Mesenchymal stem cell (in vitro differentiated cells and primary cell): ENCODE data around the gene AK3.

Experiments used
- DNase-seq: peaks from one replicate; pipeline ENCODE4 v3.0.0-alpha.2; 2013
- H2AFZ ChIP-seq: one replicate; pipeline ENCODE4 v1.6.1; 2013; ENCODE audit warnings: low read depth, mild to moderate bottlenecking, control low read depth, inconsistent platforms, low read length, moderate library complexity
- H2AK5ac ChIP-seq: 2 replicates; pipeline ENCODE4 v1.6.1; 2013; ENCODE audit warnings: low read length, moderate library complexity, mild to moderate bottlenecking, inconsistent platforms; ENCODE audit not compliant: severe bottlenecking
- H2BK120ac ChIP-seq: one replicate; pipeline ENCODE4 v1.6.1; 2013; ENCODE audit warnings: low read depth, mild to moderate bottlenecking, inconsistent platforms, low read length, moderate library complexity
- H2BK12ac ChIP-seq, 2 experiments: one replicate each; pipeline ENCODE4 v1.6.1; 2013; ENCODE audit warnings: inconsistent platforms in 2 of 2, low read length in 2 of 2, mild to moderate bottlenecking in 2 of 2, moderate library complexity in 2 of 2, control low read depth in 1 of 2
- H2BK15ac ChIP-seq: one replicate; pipeline ENCODE4 v1.6.1; 2013; ENCODE audit warnings: mild to moderate bottlenecking, low read depth, inconsistent platforms; ENCODE audit not compliant: poor library complexity, severe bottlenecking
- H2BK5ac ChIP-seq: 2 replicates; pipeline ENCODE4 v1.6.1; 2013; ENCODE audit warnings: low read depth, mild to moderate bottlenecking, low read length, control low read depth, inconsistent platforms; ENCODE audit not compliant: poor library complexity, severe bottlenecking
- H3K14ac ChIP-seq, 2 experiments: one replicate each; pipeline ENCODE4 v1.6.1; 2013; ENCODE audit warnings: inconsistent platforms in 2 of 2, low read length in 2 of 2, control low read depth in 1 of 2, mild to moderate bottlenecking in 1 of 2, moderate library complexity in 1 of 2
- H3K18ac ChIP-seq, 2 experiments: one replicate each; pipeline ENCODE4 v1.6.1; 2013; ENCODE audit warnings: inconsistent platforms in 2 of 2, low read length in 2 of 2, control low read depth in 1 of 2, low read depth in 1 of 2, mild to moderate bottlenecking in 1 of 2
- H3K23ac ChIP-seq, 2 experiments: one replicate each; pipeline ENCODE4 v1.6.1; 2013; ENCODE audit warnings: inconsistent platforms in 2 of 2, low read length in 2 of 2, mild to moderate bottlenecking in 2 of 2, moderate library complexity in 2 of 2, control low read depth in 1 of 2
- H3K27ac ChIP-seq: 2 replicates; pipeline ENCODE4 v1.5.1; 2013; ENCODE audit warnings: mild to moderate bottlenecking, moderate library complexity, low read length, control low read depth, inconsistent platforms; ENCODE audit not compliant: poor library complexity, severe bottlenecking
- H3K27me3 ChIP-seq, 2 experiments: 2 replicates each; pipeline versions ENCODE4 v1.6.1 to v1.7.0; 2013; ENCODE audit warnings: low read length in 2 of 2, mild to moderate bottlenecking in 2 of 2, moderate library complexity in 2 of 2, control low read depth in 1 of 2, inconsistent platforms in 1 of 2; ENCODE audit not compliant: control insufficient read depth in 1 of 2, insufficient read depth in 1 of 2
- H3K36me3 ChIP-seq, 2 experiments: 2 replicates each; pipeline versions ENCODE4 v1.6.1 to v1.7.0; 2013; ENCODE audit warnings: low read length in 2 of 2, control low read depth in 1 of 2, inconsistent platforms in 1 of 2, low read depth in 1 of 2, mild to moderate bottlenecking in 1 of 2; ENCODE audit not compliant: insufficient read depth in 2 of 2, control insufficient read depth in 1 of 2
- H3K4ac ChIP-seq, 2 experiments: one replicate each; pipeline ENCODE4 v1.6.1; 2013; ENCODE audit warnings: inconsistent platforms in 2 of 2, low read length in 2 of 2, mild to moderate bottlenecking in 2 of 2, moderate library complexity in 2 of 2, control low read depth in 1 of 2, low read depth in 1 of 2
- H3K4me1 ChIP-seq: 2 replicates; pipeline ENCODE4 v1.6.1; 2013; ENCODE audit warnings: low read depth, low read length, control low read depth; ENCODE audit not compliant: control insufficient read depth, insufficient read depth
- H3K4me2 ChIP-seq: 2 replicates; pipeline ENCODE4 v1.6.1; 2013; ENCODE audit warnings: low read length, mild to moderate bottlenecking, inconsistent platforms; ENCODE audit not compliant: poor library complexity, severe bottlenecking
- H3K4me3 ChIP-seq, 2 experiments: 2 replicates each; pipeline versions ENCODE4 v1.5.1 to v1.7.0; 2013; ENCODE audit warnings: low read length in 2 of 2, mild to moderate bottlenecking in 2 of 2, control low read depth in 1 of 2, low read depth in 1 of 2; ENCODE audit not compliant: insufficient read depth in 1 of 2
- H3K79me1 ChIP-seq: replicated peaks from 2 replicates; pipeline ENCODE4 v1.6.1; 2013; ENCODE audit warnings: mild to moderate bottlenecking, control low read depth, low read length, inconsistent platforms; ENCODE audit not compliant: poor library complexity, severe bottlenecking
- H3K9ac ChIP-seq: 2 replicates; pipeline ENCODE4 v1.7.0; 2013; ENCODE audit warnings: mild to moderate bottlenecking, low read length, moderate library complexity
- H3K9me3 ChIP-seq: 2 replicates; pipeline ENCODE4 v1.7.0; 2013; ENCODE audit warnings: mild to moderate bottlenecking, low read length; ENCODE audit not compliant: control insufficient read depth
- H4K8ac ChIP-seq: one replicate; pipeline ENCODE4 v1.6.1; 2013; ENCODE audit warnings: inconsistent platforms, mild to moderate bottlenecking, low read length, moderate library complexity
- H4K91ac ChIP-seq: one replicate; pipeline ENCODE4 v1.6.1; 2013; ENCODE audit warnings: mild to moderate bottlenecking, low read length, inconsistent platforms
- WGBS: methylation state at CpG from one replicate; pipeline ENCODE4 v1.1.7; 2013; ENCODE audit warnings: mixed read lengths; 5-methylcytosine and 5-hydroxymethylcytosine counted together

The AK3 gene

GRCh38 chr9:4716163-4716562 is 24.8 kb downstream of the AK3 start:
- no peak overlapping the region for H2BK15ac ChIP-seq
- no peak overlapping the region for H3K27ac ChIP-seq
- H3K79me1 ChIP-seq = peaks cover 20% of the 10 kb centered on the region
- no peak for DNase-seq
- no peak overlapping the region for H3K4ac ChIP-seq
- H3K27me3 ChIP-seq = no peaks in the 10 kb centered on the region
- no peak overlapping the region for H3K4me2 ChIP-seq
- no peaks in the 10 kb centered on the region for H3K9me3 ChIP-seq
- no peak overlapping the region for H4K8ac ChIP-seq
- H3K18ac ChIP-seq = no peak overlapping the region
- 100% methylated on average over 1 of the region's 1 CpG for WGBS
- no peak overlapping the region for H4K91ac ChIP-seq
- peaks cover 19 to 72% of the 10 kb centered on the region in 2 experiments for H3K36me3 ChIP-seq
- no peak overlapping the region for H3K23ac ChIP-seq
- no peak overlapping the region for H3K14ac ChIP-seq
- no peak overlapping the region for H2BK12ac ChIP-seq
- no peak overlapping the region for H2AK5ac ChIP-seq
- H2BK5ac ChIP-seq = no peak overlapping the region
- no peak overlapping the region for H3K4me3 ChIP-seq
- H2AFZ ChIP-seq = no peak overlapping the region
- H3K4me1 ChIP-seq = peaks cover 3% of the 10 kb centered on the region
- no peak overlapping the region for H2BK120ac ChIP-seq
- H3K9ac ChIP-seq = no peak overlapping the region

- H2BK15ac ChIP-seq = no peak overlapping the region
- peaks cover 3% of the 10 kb centered on the region for H3K4me1 ChIP-seq
- WGBS = 98% methylated on average over 8 of the region's 9 CpGs
- no peak overlapping the region for H3K4ac ChIP-seq
- no peaks in the 10 kb centered on the region for H3K9me3 ChIP-seq
- no peak overlapping the region for H2AK5ac ChIP-seq
- no peak overlapping the region for H2BK12ac ChIP-seq
- no peak overlapping the region for H4K8ac ChIP-seq
- H4K91ac ChIP-seq = no peak overlapping the region
- H2BK120ac ChIP-seq = no peak overlapping the region
- H3K4me3 ChIP-seq = no peak overlapping the region
- no peak overlapping the region for H3K27ac ChIP-seq
- no peak overlapping the region for H2BK5ac ChIP-seq
- H3K27me3 ChIP-seq = no peaks in the 10 kb centered on the region
- no peak overlapping the region for H2AFZ ChIP-seq
- H3K23ac ChIP-seq = no peak overlapping the region
- no peak overlapping the region for H3K9ac ChIP-seq
- peaks cover 13 to 74% of the 10 kb centered on the region in 2 experiments for H3K36me3 ChIP-seq
- H3K14ac ChIP-seq = no peak overlapping the region
- no peak overlapping the region for H3K4me2 ChIP-seq
- no peak for DNase-seq
- H3K79me1 ChIP-seq = peaks cover 17% of the 10 kb centered on the region
- H3K18ac ChIP-seq = no peak overlapping the region
These were observed 26.6 kb downstream of the AK3 start for GRCh38 chr9:4714266-4715016.

- Histone ChIP-seq H3K18ac (no peak overlapping the region), H3K79me1 (peaks cover 17% of the 10 kb centered on the region), H3K4me1 (peaks cover 3% of the 10 kb centered on the region)
These were observed 27.2 kb downstream of the AK3 start for GRCh38 chr9:4713849-4714248.

DNA sequence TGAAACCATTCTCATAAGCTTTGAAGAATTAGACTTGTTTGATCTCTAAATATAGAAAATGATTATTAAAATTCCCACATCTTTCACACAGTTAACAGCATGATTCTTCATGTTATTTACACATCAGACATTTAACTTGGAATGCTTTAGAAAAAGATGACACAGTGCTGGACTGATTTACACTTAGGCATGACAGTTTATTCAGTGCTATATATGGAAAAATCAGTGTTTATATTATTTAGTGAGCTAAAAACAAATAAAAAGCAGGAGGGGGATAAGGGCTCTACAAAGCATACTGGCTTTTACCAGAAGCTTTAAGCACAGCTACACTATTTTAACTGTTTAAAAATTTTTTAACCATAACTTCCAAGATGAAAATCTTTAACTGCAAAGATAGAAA is 31.6 kb downstream of the AK3 start:
- H3K9ac ChIP-seq = no peak overlapping the region

More at GRCh38 chr9:4713849-4714248, 27.2 kb downstream of the AK3 start:
- no peak overlapping the region for H3K4me3 ChIP-seq
- H3K9me3 ChIP-seq = no peaks in the 10 kb centered on the region
- H3K36me3 ChIP-seq = peaks cover 13 to 73% of the 10 kb centered on the region in 2 experiments
- H3K4ac ChIP-seq = no peak overlapping the region
- no peak overlapping the region for H2BK12ac ChIP-seq
- H4K8ac ChIP-seq = no peak overlapping the region
- H3K27ac ChIP-seq = no peak overlapping the region
- H2AK5ac ChIP-seq = no peak overlapping the region
- H2BK5ac ChIP-seq = no peak overlapping the region
- no peak overlapping the region for H3K4me2 ChIP-seq
- no peaks in the 10 kb centered on the region for H3K27me3 ChIP-seq
- no peak overlapping the region for H2BK15ac ChIP-seq
- no peak overlapping the region for H4K91ac ChIP-seq
- no peak overlapping the region for H2BK120ac ChIP-seq
- H2AFZ ChIP-seq = no peak overlapping the region
- H3K14ac ChIP-seq = no peak overlapping the region
- DNase-seq = no peak
- 78% methylated on average over 7 of the region's 7 CpGs for WGBS
- no peak overlapping the region for H3K23ac ChIP-seq
- no peak overlapping the region for H3K9ac ChIP-seq

More for the DNA sequence above, 31.6 kb downstream of the AK3 start:
- Histone ChIP-seq H2AK5ac (no peak overlapping the region), H3K79me1 (peaks cover 9% of the 10 kb centered on the region), H2BK12ac (no peak overlapping the region), H3K27ac (no peak overlapping the region), H3K4me1 (peaks cover 2% of the 10 kb centered on the region), H3K4me3 (no peak overlapping the region), H4K91ac (no peak overlapping the region), H3K23ac (no peak overlapping the region), H3K4me2 (no peak overlapping the region), H3K14ac (no peak overlapping the region), H3K27me3 (no peaks in the 10 kb centered on the region), H3K4ac (no peak overlapping the region), H2BK5ac (no peak overlapping the region), H3K18ac (no peak overlapping the region), H2AFZ (no peak overlapping the region), H2BK120ac (no peak overlapping the region), H3K9me3 (no peaks in the 10 kb centered on the region), H3K36me3 (peaks cover 3 to 71% of the 10 kb centered on the region in 2 experiments), H4K8ac (no peak overlapping the region), H2BK15ac (no peak overlapping the region)
- DNase-seq = no peak
